ENCODE data around the gene TYRP1. TPM values are rescaled to one million over a fixed set of nuclear protein-coding genes. Genes with fewer than 3 reads are reported as not detected.

TYRP1 gene
- total RNA-seq, 3 donors from 2014 or later (not counting 1 experiment from before 2014, with no cell fraction given), result not detected

- H3K4me3 Mint-ChIP-seq, result no peak overlapping the region
- H3K4me1 Mint-ChIP-seq, result no peaks in the 10 kb centered on the region
- no peaks in the 10 kb centered on the region for H3K36me3 Mint-ChIP-seq
- Histone ChIP-seq H3K27ac (ENCODE audit: low read length) (no peak overlapping the region), H3K4me3 (ENCODE audit: low read length) (no peak overlapping the region), H3K9me3 (ENCODE audit: control insufficient read depth, insufficient read depth, low read length) (no peaks in the 10 kb centered on the region), H3K36me3 (ENCODE audit: control insufficient read depth, insufficient read depth, low read length) (no peaks in the 10 kb centered on the region), H3K4me1 (ENCODE audit: control insufficient read depth, insufficient read depth, low read length) (no peaks in the 10 kb centered on the region), H3K27me3 (ENCODE audit: control insufficient read depth, insufficient read depth, low read length) (no peaks in the 10 kb centered on the region)
- intact Hi-C loops (cut with micrococcal nuclease), result no loop called here
- WGBS (ENCODE audit: insufficient coverage), result no CpG with 5 or more reads among the region's 1 CpG
- DNase-seq (no peak), ATAC-seq (no peak)
- H3K9me3 Mint-ChIP-seq, result peaks cover 9 to 13% of the 10 kb centered on the region in 2 donors
- no peaks in the 10 kb centered on the region for H3K27me3 Mint-ChIP-seq (ENCODE audit: low read depth in 2 of 2)
- no peak overlapping the region for H3K27ac Mint-ChIP-seq
- no peak for TF ChIP-seq CTCF (IDR thresholded peaks at IDR 0.05)
Observed at GRCh38 chr9:12719431-12719830, 26.2 kb downstream of the TYRP1 start.

- H3K36me3 ChIP-seq (ENCODE audit: control insufficient read depth, insufficient read depth, low read length), result no peaks in the 10 kb centered on the region
- no peak for ATAC-seq
- H3K27me3 Mint-ChIP-seq (ENCODE audit: low read depth in 2 of 2), result no peaks in the 10 kb centered on the region
- no peak overlapping the region for H3K27ac ChIP-seq (ENCODE audit: low read length)
- no peak overlapping the region for H3K4me3 ChIP-seq (ENCODE audit: low read length)
- no peak overlapping the region for H3K4me3 Mint-ChIP-seq
- H3K9me3 ChIP-seq (ENCODE audit: control insufficient read depth, insufficient read depth, low read length), result no peaks in the 10 kb centered on the region
- DNase-seq, result no peak
- intact Hi-C loops (cut with micrococcal nuclease), result no loop called here
- H3K36me3 Mint-ChIP-seq, result no peaks in the 10 kb centered on the region
- H3K27ac Mint-ChIP-seq, result no peak overlapping the region
- no peaks in the 10 kb centered on the region for H3K27me3 ChIP-seq (ENCODE audit: control insufficient read depth, insufficient read depth, low read length)
- WGBS (ENCODE audit: insufficient coverage), result 73% methylated on average over 3 of the region's 3 CpGs
- no peaks in the 10 kb centered on the region for H3K4me1 ChIP-seq (ENCODE audit: control insufficient read depth, insufficient read depth, low read length)
- TF ChIP-seq CTCF (IDR thresholded peaks at IDR 0.05), result no peak
- H3K4me1 Mint-ChIP-seq, result no peaks in the 10 kb centered on the region
- peaks cover 7 to 13% of the 10 kb centered on the region in 2 donors for H3K9me3 Mint-ChIP-seq
Observed at GRCh38 chr9:12720551-12720950, 27.4 kb downstream of the TYRP1 start.

- no peak for TF ChIP-seq CTCF (IDR thresholded peaks at IDR 0.05)
- 66% methylated on average over 2 of the region's 2 CpGs for WGBS (ENCODE audit: insufficient coverage)
- Mint-ChIP-seq H3K4me1 (no peaks in the 10 kb centered on the region), H3K4me3 (no peak overlapping the region), H3K9me3 (peaks cover 7 to 13% of the 10 kb centered on the region in 2 donors), H3K36me3 (no peaks in the 10 kb centered on the region), H3K27me3 (ENCODE audit: low read depth in 2 of 2) (no peaks in the 10 kb centered on the region), H3K27ac (no peak overlapping the region)
- Histone ChIP-seq H3K9me3 (ENCODE audit: control insufficient read depth, insufficient read depth, low read length) (no peaks in the 10 kb centered on the region), H3K4me1 (ENCODE audit: control insufficient read depth, insufficient read depth, low read length) (no peaks in the 10 kb centered on the region), H3K27ac (ENCODE audit: low read length) (no peak overlapping the region), H3K27me3 (ENCODE audit: control insufficient read depth, insufficient read depth, low read length) (no peaks in the 10 kb centered on the region), H3K36me3 (ENCODE audit: control insufficient read depth, insufficient read depth, low read length) (no peaks in the 10 kb centered on the region), H3K4me3 (ENCODE audit: low read length) (no peak overlapping the region)
- DNase-seq, result no peak
- intact Hi-C loops (cut with micrococcal nuclease), result no loop called here
- ATAC-seq, result no peak
Observed at GRCh38 chr9:12722131-12722530, 28.9 kb downstream of the TYRP1 start.

- Mint-ChIP-seq H3K4me3 (no peak overlapping the region), H3K36me3 (no peaks in the 10 kb centered on the region), H3K27ac (no peak overlapping the region), H3K27me3 (ENCODE audit: low read depth in 2 of 2) (no peaks in the 10 kb centered on the region), H3K4me1 (no peaks in the 10 kb centered on the region), H3K9me3 (peaks cover 9 to 13% of the 10 kb centered on the region in 2 donors)
- 76% methylated on average over 3 of the region's 5 CpGs for WGBS (ENCODE audit: insufficient coverage)
- Histone ChIP-seq H3K9me3 (ENCODE audit: control insufficient read depth, insufficient read depth, low read length) (no peaks in the 10 kb centered on the region), H3K27ac (ENCODE audit: low read length) (no peak overlapping the region), H3K27me3 (ENCODE audit: control insufficient read depth, insufficient read depth, low read length) (no peaks in the 10 kb centered on the region), H3K36me3 (ENCODE audit: control insufficient read depth, insufficient read depth, low read length) (no peaks in the 10 kb centered on the region), H3K4me1 (ENCODE audit: control insufficient read depth, insufficient read depth, low read length) (no peaks in the 10 kb centered on the region), H3K4me3 (ENCODE audit: low read length) (no peak overlapping the region)
- DNase-seq, result no peak
- no peak for TF ChIP-seq CTCF (IDR thresholded peaks at IDR 0.05)
- ATAC-seq, result no peak
- intact Hi-C loops (cut with micrococcal nuclease), result no loop called here
Observed at GRCh38 chr9:12723409-12724028, 30.3 kb downstream of the TYRP1 start.

Data from natural killer cell (primary cell).